Measurements from ENCODE around the gene TEC.

Gene TEC

DNA sequence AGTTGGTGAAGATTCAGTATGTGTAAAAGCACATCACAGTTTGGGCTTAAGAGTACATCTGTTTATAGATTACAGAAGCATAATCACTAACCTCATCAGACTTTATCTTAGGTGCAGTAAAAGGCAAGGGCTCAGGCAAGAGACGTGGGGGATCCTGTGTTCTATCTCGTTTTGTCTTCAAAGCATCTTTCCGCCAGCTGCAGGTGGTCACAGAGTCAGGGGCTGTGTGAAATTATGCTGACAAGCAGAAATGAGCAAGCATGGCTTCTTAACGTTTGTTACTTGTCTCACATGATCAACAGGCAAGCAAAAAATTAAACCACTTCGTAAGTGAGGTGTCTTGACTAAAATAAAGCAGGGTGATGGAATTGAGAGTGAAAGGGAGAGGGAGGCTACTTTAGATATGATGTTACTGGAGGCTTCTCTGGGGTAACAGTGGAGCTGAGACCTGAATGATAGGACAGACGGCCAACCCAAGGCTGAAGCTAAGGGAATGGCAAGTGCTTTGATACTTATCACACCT, 1.4 kb upstream of the TEC start:
- in situ Hi-C loops (cut with MboI; ENCODE audit: low sequenced_read_pairs), result loop anchor here (10.0 kb wide), 1 partner anchor 146 kb away; no protein-coding TSS in a partner anchor

DNA sequence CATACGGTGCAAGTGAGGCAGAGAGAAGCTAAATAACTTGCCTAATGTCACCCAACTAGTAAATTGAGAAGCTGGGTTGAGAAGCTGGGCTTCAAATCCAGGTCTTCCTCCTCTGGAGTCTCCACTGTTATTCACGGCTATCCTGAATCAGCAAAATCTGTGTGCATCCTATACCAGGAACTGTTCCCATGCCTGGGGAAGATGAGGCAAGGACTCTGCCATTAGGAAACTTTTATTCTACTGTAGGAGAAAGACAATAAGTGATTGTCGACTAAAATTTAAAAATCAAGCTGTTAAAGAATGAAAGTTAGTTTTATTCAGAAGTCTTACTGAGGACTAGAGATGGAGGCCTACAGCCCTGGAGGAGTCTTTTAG, 872 bp upstream of the TEC start:
- in situ Hi-C loops (cut with MboI; ENCODE audit: low sequenced_read_pairs), result loop anchor here (10.0 kb wide), 1 partner anchor 146 kb away; no protein-coding TSS in a partner anchor

DNA sequence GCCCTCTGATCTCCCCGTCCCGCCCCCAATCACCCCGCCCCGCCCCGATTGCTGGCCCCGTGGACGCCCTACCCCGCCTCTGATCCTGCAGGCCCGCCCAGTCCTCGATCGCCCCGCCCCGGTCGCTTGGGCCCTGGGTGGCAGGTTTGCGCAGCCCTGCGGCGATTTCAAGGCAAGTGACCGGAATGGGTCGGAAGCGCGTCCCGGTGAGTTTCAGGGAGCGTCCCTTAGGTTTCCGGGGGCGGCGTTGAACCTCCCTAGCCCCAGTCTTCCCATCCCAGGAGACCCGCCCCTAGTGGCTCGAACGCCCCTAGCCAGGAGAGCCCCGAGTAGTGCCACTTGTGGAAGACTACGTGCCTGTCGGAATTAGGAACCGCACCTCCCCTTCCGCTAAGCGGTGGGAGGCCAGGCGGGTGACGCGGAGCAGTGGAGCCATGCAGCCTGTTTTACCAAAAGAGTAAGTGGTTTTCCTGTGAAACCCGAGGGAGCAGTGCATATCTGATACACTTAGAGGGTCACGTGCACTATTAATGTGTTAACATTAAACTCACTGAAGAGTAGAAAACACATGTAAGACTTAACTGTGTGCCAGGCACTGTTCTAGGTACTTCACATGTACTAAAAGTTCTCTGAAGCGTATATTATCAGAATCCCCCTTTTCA, 354 bp upstream of the TEC start:
- in situ Hi-C loops (cut with MboI; ENCODE audit: low sequenced_read_pairs), result loop anchor here (10.0 kb wide), 1 partner anchor 145 kb away; no protein-coding TSS in a partner anchor

DNA sequence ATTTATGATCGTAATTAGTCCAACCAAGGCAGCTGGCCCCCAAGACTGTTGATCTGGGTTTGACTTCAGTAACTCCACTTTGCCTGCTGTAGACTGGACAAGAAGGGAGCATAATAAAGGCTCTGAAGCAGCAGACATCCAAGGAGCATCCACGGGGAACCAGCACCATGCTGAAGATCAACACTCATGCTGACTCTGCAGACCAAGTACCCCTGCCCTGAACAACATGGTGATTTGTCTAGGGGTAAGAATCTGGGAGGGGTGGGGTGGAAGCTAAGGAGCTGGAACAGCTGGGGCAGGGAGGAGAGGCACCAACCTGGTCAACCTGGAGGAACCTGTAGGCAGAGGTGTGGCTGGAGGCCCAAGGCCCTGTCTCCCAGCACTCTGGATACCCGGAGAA, 2.1 kb downstream of the TEC start:
- in situ Hi-C loops (cut with MboI; ENCODE audit: low sequenced_read_pairs), result no loop called here

DNA sequence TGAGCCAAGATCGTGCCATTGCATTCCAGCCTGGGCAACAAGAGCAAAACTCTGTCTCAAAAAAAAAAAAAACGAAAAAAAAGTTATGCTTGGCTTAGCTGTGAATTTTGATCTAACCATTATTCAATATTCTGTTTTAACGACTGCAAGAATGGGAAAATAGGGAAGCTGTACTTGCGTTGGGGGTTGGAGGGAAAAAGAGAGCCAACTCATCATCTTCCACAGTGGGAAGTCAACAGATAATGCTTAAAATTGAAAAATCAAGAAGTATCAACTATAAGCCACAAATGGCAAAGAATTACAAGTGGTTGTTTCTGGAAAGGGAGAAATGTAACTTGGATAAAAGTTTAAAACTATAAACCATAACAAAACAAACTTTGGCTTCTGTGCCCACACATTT, 2.9 kb downstream of the TEC start:
- in situ Hi-C loops (cut with MboI; ENCODE audit: low sequenced_read_pairs), result no loop called here

DNA sequence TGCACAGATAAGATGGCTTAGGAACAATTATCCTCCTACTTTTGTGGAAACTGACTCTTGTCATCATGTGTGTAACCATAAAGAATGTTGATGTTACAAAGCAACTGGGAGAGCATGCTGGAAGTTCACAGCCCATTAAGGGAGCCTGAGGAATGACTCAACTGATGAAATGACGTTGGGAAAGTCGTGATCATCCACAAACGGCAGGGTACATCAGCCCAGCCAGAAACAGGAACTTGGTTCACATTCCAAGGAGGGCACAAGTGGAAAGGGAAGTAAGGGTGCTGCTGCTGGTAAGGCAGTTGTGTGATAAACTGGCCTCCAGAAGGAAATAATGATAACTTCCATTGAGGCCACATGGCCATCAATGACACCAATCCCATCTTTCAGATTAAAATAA, 6.7 kb downstream of the TEC start:
- in situ Hi-C loops (cut with MboI; ENCODE audit: low sequenced_read_pairs), result no loop called here

DNA sequence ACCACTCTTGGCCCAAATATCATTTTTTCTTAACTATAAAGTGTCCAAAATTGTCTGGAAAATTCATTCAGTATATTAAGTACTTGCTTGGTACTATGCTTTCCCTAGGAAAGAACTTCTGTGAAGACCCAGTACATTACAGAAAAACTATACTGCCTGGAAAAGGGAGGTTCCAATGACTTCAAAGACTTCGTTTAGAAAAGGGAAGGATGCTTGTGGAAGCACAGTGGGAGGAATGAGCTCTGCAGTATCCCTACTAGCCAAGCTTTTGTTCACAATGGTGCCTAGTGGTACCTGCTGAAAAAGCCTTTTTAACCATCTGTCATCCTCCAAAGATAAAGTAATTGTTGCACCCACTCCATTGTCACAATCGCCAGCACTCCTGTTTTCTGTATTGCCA, 7.2 kb downstream of the TEC start:
- in situ Hi-C loops (cut with MboI; ENCODE audit: low sequenced_read_pairs), result no loop called here

DNA sequence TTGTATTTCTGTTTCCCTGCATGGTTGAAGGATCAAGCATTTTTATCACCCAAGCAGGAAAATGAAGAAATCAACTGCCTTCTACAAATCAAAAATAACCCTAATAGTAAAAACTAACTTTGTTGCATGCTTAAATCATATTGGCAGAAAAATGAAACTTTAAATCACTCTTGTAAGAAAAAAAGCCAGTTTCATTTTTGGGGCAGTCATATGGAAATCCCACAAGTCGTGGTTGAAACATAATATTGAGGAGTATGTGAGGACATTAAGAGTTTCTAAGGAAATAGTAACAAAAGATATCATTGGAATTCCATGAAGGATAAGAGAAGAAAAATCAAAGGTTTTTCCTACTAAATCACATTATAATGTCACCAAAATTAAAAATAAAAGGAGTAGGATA, 8.4 kb downstream of the TEC start:
- in situ Hi-C loops (cut with MboI; ENCODE audit: low sequenced_read_pairs), result no loop called here

DNA sequence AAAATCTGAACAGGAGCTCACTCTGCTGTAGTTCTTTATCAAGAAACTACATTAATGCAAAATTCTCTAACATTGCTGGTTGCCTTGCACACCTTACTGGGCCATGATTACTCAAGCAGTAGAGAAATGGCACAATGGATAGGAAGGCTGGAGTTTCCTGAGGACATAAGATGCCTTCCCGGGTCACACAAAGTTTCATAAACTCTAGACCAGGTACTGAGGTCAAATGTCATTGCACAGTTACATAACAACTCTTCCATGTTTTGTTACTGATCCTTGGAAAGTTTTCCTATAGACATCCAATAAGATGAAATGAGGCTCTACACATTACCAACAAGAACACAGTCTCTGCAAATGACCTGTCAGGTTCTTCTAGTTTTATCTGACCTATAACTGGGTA, 9.9 kb downstream of the TEC start:
- in situ Hi-C loops (cut with MboI; ENCODE audit: low sequenced_read_pairs), result no loop called here

DNA sequence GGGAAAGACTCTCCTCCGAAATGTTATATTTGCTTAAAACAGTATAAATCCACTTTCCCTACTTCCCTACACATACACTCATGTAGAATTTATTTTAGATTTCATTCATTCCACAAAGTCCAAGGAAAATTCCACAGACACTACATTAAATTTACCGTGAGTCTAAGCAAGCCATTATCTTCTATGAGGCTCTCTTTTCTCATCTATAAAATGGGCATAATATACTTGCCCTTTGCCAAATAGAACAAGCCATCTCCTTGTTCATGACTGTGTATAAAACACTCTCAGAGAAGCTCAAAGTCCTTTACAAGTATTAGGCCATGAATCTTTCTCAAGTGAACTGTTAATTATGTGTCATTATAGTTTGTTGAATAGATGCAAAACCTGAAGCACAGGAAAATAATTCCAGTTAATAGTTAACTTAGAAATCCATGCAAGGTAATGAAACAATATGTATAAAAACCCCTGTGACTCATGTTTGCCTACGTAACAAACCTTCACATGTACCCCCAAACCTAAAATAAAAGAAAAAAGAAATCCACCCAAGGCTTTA, 10.7 kb downstream of the TEC start:
- in situ Hi-C loops (cut with MboI; ENCODE audit: low sequenced_read_pairs), result no loop called here

DNA sequence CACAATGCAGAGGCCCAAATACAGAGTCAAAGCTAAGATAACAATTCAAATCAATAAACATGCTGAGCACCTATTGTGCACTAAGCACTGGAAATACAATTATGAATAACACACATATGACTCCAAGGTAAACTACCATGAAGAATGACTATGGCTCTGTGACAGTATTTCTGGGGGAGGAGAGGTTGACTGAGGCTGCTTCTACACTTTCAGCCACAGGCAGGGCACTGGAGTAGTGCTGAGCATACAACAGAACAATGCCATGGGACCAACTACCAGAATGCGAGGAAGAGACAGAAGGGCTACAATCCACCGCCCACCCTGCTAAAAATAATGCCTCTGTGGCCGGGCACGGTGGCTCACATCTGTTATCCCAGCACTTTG, 13.7 kb downstream of the TEC start:
- in situ Hi-C loops (cut with MboI; ENCODE audit: low sequenced_read_pairs), result no loop called here

DNA sequence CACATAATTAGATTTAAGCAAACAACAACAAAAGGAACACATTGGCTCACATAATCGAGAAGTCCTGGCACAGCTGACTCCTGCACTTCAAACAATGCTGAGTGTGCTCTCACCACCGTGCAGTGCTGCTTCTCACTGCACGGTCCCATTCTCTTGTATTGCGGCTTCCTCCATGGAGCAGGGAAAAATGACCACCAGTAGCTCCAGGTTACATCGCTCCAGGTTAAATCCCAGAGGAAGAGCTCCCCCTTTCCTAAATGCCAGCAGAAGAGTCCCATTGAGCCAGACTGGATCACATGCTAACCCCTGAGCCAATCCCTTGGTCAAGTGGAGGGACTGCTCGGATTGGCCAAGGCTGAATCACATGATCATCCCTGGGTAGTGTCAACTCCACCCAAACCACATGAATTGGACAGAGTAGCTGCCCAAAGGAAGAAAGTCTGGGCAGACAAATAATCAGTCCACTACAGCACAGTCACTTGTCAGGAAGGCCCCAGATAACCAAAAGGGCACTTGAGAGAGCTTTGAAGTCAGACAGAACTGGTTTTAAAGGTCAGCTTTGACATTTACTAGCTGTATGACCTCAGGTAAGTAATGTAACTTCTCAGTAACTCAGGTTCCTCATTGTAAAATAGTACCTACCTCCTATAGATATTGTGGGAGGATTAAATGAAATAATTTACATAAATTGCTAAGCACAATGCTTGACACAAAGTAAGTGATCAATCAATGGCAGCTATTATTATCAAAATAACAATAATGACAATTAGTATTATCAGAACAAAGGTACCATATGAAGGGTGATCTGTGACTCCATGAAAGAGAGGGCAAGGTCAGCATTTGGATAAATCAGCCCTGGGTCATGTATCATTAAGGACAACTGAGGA, 14.3 kb downstream of the TEC start:
- in situ Hi-C loops (cut with MboI; ENCODE audit: low sequenced_read_pairs), result no loop called here

DNA sequence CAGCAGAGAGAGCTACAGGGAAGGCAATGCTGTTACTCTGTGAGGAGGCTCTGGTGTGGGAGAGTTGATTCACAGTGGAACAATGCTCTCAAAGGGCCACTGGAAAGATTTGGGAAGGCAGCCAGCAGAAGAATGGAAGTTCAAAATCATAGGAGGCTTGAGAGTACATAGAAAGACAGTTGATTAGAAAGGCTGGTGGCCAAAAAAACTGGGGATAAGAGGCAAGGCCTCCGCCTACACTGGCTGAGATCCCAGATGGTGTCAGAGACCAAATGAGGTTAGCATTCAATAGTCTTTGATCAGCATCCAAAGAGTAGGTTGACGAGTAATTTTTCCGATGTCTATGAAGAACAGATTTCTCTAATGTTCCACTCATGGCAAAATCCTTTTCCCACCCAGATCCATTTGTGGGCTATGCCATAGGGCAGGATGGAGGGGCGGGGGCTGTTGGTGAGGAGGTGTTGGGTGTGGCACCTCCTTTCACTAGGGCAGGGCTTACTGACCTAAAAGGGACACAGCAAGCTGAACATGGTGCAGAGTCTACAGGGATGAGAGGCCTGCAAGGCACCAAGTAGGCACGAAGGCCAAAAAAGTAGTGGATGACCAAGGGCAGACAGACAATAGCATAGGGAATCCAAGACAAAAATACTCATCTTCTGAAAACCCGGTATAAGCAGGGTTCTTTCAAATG, 15.1 kb downstream of the TEC start:
- in situ Hi-C loops (cut with MboI; ENCODE audit: low sequenced_read_pairs), result no loop called here

DNA sequence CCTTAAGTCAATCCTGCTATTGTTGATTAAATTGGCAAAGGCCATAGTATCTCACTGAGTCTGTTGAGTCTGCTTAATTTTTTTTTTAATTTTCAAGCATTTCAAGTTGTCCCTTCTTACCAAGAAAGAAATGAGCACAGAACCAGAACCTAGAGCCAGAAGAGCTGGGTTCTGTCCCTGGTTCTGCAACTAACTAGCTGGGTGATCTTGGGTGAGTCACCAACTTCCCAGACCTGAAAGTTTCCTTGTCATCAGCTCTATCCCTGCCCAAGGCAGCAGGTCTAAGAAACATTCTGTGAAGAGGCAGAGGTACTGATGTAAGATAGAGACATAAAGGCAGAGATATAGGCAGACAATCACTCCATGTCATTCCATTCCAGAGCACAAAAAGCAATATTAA, 17.3 kb downstream of the TEC start:
- in situ Hi-C loops (cut with MboI; ENCODE audit: low sequenced_read_pairs), result no loop called here

DNA sequence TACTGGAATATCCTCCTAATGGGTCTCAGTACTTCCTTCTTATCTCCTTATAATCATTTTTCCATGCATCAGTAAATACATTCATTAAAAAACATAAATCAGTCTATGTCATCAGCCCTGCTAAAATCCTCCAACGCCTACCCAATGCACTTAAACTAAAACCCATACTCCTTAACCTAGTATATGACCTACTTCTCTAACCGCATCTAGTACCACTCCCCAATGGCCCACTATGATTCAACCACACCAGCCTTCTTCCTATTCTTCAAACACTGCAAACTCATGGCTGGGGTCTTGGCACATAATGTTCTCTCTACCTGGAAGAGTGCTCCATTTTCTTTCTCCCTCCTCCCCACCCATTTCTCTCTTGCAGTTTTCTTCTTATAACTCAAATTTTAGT, 18.7 kb downstream of the TEC start:
- in situ Hi-C loops (cut with MboI; ENCODE audit: low sequenced_read_pairs), result no loop called here

DNA sequence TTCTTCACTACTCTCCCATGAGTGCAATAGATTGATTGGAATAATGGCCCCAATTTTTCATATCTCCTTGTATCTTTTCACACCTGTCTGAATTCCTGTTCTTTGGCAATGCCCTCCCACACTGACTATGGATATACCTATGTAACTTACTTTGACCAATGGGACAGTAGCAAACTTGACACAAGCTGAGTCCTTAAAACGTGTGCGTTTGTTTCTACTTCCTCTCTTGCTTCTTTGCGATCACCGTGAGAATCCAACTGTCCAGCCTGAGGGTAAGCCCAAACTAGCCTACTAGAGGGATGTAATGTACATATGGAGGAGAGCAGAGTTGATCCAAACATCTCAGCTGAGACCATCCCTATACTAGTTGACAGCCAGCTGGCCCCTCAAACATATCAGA, 19.3 kb downstream of the TEC start:
- in situ Hi-C loops (cut with MboI; ENCODE audit: low sequenced_read_pairs), result no loop called here

DNA sequence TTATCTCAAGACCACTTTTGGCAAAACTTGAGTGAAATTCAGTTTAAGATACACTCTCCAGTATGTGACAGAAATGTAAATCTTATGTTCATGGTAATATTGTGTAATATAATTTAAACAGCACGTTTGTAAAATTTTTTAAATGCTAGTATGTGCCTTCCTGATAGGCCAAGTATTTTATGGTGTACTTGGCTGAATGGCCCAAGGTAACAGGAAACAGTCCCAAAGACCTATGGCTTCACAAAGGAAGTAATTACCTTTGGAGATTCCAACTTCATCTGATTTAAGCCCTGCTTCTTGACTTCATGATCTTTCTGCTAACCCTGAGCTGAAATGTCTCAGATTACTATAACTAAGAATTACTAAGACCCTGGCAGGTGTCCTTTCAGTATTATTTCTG, 20.3 kb downstream of the TEC start:
- in situ Hi-C loops (cut with MboI; ENCODE audit: low sequenced_read_pairs), result no loop called here

DNA sequence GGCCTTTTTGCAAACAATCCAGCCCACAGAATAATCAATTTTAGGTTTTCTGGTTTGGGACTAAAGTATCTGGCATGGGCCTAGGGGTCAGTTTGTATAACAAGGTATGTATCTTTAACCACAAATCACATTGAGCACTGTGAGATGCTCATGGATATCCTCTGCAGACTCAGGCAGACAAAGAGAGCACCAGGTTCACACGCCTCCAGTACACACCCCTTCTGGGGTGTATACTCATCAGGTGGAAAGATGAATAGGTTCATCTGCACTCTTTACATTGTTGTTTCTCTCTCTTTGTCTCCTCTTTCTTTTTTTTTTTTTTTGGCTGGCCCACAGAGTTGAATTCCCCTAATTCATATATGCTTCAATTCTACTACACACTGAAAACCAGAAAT, 21.1 kb downstream of the TEC start:
- in situ Hi-C loops (cut with MboI; ENCODE audit: low sequenced_read_pairs), result no loop called here

DNA sequence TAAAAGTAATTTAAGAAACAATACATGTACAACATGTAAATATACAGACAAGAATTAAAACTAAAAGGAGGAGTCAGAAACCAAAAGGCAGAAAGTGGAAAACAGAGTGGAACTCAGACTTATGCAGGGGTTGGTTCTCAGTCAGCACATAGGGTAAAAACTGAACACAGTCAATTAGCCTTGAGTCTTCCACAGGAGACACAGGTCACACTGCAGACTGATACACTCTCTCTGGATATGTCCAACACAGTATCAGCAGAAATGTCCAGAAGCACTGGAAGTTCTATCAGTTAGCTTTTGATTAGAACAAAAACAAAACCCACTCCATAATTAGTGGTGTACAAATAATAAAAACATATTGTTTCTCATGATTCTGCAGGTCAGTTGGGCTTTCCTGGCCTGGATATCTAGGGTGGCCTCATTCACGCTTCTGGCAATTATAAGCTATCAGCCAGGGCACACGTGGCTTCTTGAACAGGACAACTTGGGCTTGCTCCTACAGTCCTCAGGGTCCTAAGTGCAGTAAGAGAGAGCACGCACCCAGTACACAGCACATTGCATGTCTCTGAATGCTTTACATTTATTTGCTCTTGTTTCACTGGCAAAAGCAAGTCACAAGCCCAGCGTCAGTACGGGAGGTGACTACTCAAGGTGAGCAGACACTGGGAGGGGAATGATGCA, 21.6 kb downstream of the TEC start:
- in situ Hi-C loops (cut with MboI; ENCODE audit: low sequenced_read_pairs), result no loop called here

DNA sequence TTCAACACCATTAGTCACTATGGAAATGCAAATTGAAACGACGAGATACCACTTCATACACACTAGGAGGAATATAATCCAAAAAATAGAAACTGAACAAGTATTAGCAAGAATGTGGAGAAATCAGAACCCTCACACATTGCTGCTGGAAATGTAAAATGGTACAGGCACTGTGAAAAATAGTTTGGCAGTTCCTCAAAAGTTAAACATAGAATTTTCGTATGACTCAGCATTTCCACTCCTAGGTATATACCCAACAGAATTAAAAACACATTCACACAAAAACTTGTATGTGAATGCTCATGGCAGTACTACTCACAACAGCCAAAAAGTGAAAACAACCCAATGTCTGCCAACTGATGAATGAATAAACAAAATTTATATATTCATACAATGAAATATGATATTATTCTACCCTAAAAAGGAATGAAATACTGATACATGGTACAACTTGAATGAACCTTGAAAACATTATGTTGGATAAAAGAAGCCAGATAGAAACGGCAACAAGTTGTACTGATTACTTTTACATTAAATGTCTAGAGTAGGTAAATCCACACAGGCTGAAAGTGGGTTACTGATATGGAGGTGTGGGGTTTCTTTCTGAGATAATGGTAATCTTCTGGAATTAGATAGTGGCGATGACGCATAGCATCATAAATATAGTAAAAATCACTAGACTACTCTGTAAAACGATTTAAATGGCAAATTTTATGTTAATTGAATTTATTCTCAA, 22.3 kb downstream of the TEC start:
- in situ Hi-C loops (cut with MboI; ENCODE audit: low sequenced_read_pairs), result no loop called here

Measured in HL-60/S4 (cell line).